ENCODE measurements around the gene THSD4.

Gene THSD4

GRCh38 chr15:71786673-71787072 lies 671.4 kb downstream of the THSD4 start:
- TF ChIP-seq CTCF (IDR thresholded peaks at IDR 0.05; ENCODE audit: low read depth, low read length, missing control alignments) = no peak
- DNase-seq (ENCODE audit: extremely low read depth, low read depth) = no peak
- no peak overlapping the region for H3K4me3 ChIP-seq (replicated peaks; ENCODE audit: low read depth, low read length)

DNA sequence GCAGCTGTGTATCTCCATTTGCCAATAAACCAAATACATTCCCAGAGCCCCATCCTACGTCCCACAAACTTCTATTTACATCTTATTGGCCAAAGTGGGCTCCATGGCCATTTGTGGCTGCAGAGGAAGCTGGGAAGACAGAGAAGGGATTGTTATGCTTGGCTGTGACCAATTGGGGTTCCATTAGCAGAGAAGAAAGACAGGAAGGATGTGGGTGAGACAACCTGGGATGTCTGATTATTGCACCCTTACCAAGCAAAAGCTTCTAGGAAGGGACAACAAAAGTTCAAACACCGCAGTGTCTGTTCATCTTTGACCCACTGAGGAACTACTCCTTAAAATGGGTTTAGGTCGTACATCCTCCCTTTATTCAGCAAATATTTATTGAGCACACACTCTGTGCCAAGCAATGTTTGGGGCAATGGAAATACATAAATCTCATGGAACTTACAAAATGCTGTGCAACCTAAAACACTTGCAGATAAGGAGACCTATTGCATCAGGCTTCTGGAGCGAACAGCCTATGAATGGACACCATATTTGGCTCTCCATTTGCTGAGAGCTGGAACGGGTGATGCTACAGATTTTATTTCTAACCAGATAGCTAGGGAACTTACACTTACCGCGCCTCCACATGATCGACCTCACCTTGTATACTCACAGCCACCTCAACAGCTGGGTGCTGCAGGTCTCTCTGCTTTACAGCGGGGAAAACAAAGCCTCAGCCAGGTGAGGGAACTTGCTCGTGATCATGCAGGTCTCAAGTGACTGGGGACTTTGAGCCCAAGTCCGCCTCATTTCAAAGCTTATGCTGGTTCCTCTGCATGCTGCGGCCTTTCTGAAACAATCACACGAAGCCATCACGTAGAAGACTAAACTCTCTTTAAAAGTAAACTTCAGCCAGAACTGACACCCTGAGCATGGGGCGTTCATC lies 673.6 kb downstream of the THSD4 start:
- no peak for TF ChIP-seq CTCF (IDR thresholded peaks at IDR 0.05; ENCODE audit: low read depth, low read length, missing control alignments)
- H3K4me3 ChIP-seq (replicated peaks; ENCODE audit: low read depth, low read length) = no peak overlapping the region
- DNase-seq (ENCODE audit: extremely low read depth, low read depth) = no peak

GRCh38 chr15:71789616-71790015 lies 674.3 kb downstream of the THSD4 start:
- no peak overlapping the region for H3K4me3 ChIP-seq (replicated peaks; ENCODE audit: low read depth, low read length)
- no peak for TF ChIP-seq CTCF (IDR thresholded peaks at IDR 0.05; ENCODE audit: low read depth, low read length, missing control alignments)
- no peak for DNase-seq (ENCODE audit: extremely low read depth, low read depth)

DNA sequence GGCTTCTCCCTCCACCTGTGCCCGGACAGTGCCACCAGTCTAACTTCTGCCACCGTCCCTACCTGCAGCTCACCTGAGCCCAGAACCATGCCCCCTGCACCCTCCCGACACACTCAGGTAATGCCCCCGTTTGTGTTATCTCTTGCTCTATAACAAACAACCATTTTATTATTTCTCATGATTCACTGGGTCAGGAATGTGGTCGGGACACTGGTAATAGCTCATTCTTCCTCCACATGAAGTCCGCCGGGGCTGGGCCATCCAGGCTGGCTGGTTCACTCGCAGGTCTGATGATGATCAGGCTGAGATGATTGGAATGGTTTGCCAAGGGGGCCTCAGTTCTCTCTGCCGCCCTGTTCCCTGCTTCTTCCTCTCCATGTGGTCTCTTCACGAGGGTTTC lies 674.8 kb downstream of the THSD4 start:
- no peak for TF ChIP-seq CTCF (IDR thresholded peaks at IDR 0.05; ENCODE audit: low read depth, low read length, missing control alignments)
- no peak for DNase-seq (ENCODE audit: extremely low read depth, low read depth)
- no peak overlapping the region for H3K4me3 ChIP-seq (replicated peaks; ENCODE audit: low read depth, low read length)

DNA sequence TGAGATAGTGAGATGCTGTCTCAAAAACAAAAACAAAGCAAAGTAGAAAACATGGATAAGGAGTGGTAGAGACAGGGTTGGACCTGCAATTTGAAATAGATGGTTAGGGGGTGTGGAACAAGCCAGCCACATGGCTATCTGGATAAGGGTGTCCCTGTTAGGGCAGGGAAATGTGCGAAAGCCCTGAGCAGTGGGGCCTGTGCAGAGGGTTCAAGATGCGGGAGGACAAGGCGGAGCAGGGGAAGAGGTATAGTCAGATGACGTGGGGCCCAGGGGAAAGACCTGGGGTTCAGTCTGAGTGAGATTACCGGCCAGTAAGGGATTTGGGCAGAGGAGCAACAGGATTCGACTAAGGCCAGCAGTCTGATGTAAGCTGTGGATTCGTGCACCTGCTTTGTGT lies 676.7 kb downstream of the THSD4 start:
- TF ChIP-seq CTCF (IDR thresholded peaks at IDR 0.05; ENCODE audit: low read depth, low read length, missing control alignments) = no peak
- no peak for DNase-seq (ENCODE audit: extremely low read depth, low read depth)
- H3K4me3 ChIP-seq (replicated peaks; ENCODE audit: low read depth, low read length) = no peak overlapping the region

DNA sequence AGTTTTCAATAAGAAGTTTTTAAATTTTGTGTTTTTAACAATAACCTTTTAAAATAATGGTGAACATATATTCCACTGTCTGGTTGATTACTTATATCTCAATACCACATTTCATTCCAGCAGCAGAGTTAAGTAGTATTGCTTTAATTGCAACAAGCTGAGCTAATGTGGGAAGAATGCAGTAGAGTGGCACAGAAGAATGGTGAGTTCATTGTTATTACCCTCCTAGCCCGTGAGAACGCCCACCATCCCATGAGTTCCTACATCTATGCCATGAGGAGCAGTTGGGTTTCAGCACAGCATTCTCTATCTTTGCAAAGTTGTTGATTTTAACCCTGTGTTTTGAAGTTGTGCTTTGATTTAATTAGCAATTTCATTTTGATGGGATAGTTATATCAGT lies 677.2 kb downstream of the THSD4 start:
- no peak for TF ChIP-seq CTCF (IDR thresholded peaks at IDR 0.05; ENCODE audit: low read depth, low read length, missing control alignments)

More for the DNA sequence above, 677.2 kb downstream of the THSD4 start:
- no peak for DNase-seq (ENCODE audit: extremely low read depth, low read depth)
- no peak overlapping the region for H3K4me3 ChIP-seq (replicated peaks; ENCODE audit: low read depth, low read length)
